ENCODE results near the gene NFE2L1. TPM values are rescaled to one million over a fixed set of nuclear protein-coding genes. Genes with fewer than 3 reads are reported as not detected.
"Not testable (repeated sequence)": the region's sequence is repeated elsewhere in the genome, so short reads cannot be mapped to it uniquely, and the experiment has no call there.

The NFE2L1 gene
- total and polyA plus RNA-seq, 5 experiments from 2014 or later, result 5.0 to 50.4 (median 14.2) TPM

- Mint-ChIP-seq H3K4me3 (no peak overlapping the region), H3K27me3 (no peaks in the 10 kb centered on the region), H3K9me3 (no peaks in the 10 kb centered on the region), H3K4me1 (peaks cover 13 to 16% (median 15%) of the 10 kb centered on the region in 4 donors), H3K36me3 (peaks cover 5 to 86% (median 16%) of the 10 kb centered on the region in 3 donors), H3K27ac (peak overlapping the region in 1 of 10 donors; percentile 40)
- ATAC-seq (no peak), DNase-seq (no peak)
- POLR2A ChIA-PET, result no interaction called here
Measured at GRCh38 chr17:48060249-48060648, 12.1 kb downstream of the NFE2L1 start.

- DNase-seq (no peak), ATAC-seq (no peak)
- Mint-ChIP-seq H3K36me3 (peaks cover 5 to 84% (median 11%) of the 10 kb centered on the region in 3 donors), H3K27ac (no peak overlapping the region), H3K9me3 (no peaks in the 10 kb centered on the region), H3K4me3 (no peak overlapping the region), H3K27me3 (no peaks in the 10 kb centered on the region), H3K4me1 (peaks cover 0 to 8% (median 4%) of the 10 kb centered on the region in 4 donors)
- POLR2A ChIA-PET, result no interaction called here
Measured at GRCh38 chr17:48062273-48062672, 14.1 kb downstream of the NFE2L1 start.

GRCh38 chr17:48064638-48065037 lies 16.5 kb downstream of the NFE2L1 start:
- Mint-ChIP-seq H3K4me1 (peaks cover 0 to 8% (median 2%) of the 10 kb centered on the region in 4 donors), H3K27ac (peak overlapping the region in 4 of 10 donors; percentile 4 to 66 (median 14)), H3K27me3 (no peaks in the 10 kb centered on the region), H3K4me3 (no peak overlapping the region), H3K9me3 (no peaks in the 10 kb centered on the region), H3K36me3 (peaks cover 0 to 73% (median 9%) of the 10 kb centered on the region in 3 donors)
- ATAC-seq (no peak), DNase-seq (no peak)
- POLR2A ChIA-PET, result no interaction called here

DNA sequence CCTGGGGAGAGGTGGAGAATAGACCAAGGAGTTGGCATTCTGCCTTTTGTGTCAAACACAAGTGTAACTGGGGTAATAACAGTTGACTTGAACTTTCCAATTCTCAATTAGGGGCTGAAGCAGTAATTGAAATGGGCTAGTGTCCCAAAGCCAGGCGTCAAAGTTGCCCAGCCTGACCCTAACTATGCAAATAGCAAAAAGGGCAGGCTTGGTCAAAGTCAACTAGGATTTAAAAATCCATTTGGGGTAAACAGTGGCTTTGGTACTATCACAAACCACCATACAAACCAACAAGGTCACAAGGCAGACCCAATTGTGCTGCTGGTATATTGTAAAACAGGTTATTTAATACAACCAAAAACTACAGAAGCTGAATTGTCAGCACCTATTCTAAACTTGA lies 18.0 kb downstream of the NFE2L1 start:
- no peaks in the 10 kb centered on the region for H3K27me3 Mint-ChIP-seq
- ATAC-seq (no peak), DNase-seq (no peak)
- POLR2A ChIA-PET, result no interaction called here
- no peak overlapping the region for H3K4me3 Mint-ChIP-seq
- no peaks in the 10 kb centered on the region for H3K9me3 Mint-ChIP-seq
- H3K27ac Mint-ChIP-seq, result peak overlapping the region in 1 of 10 donors; percentile 53
- peaks cover 0 to 74% (median 6%) of the 10 kb centered on the region in 3 donors for H3K36me3 Mint-ChIP-seq
- H3K4me1 Mint-ChIP-seq, result peaks cover 0 to 7% (median 0%) of the 10 kb centered on the region in 4 donors

- POLR2A ChIA-PET, result no interaction called here
- ATAC-seq (no peak), DNase-seq (no peak)
- Mint-ChIP-seq H3K27ac (peak overlapping the region in 2 of 10 donors; percentile 53 to 67), H3K9me3 (no peaks in the 10 kb centered on the region), H3K4me1 (peaks cover 0 to 5% (median 0%) of the 10 kb centered on the region in 4 donors), H3K27me3 (no peaks in the 10 kb centered on the region), H3K36me3 (peaks cover 0 to 74% (median 6%) of the 10 kb centered on the region in 3 donors), H3K4me3 (no peak overlapping the region)
Measured at GRCh38 chr17:48066656-48067055, 18.5 kb downstream of the NFE2L1 start.

GRCh38 chr17:48067245-48067644 lies 19.1 kb downstream of the NFE2L1 start:
- no peak for DNase-seq
- ATAC-seq, result no peak
- Mint-ChIP-seq H3K4me1 (peaks cover 0 to 5% (median 0%) of the 10 kb centered on the region in 4 donors), H3K9me3 (no peaks in the 10 kb centered on the region), H3K27ac (no peak overlapping the region), H3K36me3 (peaks cover 0 to 69% (median 6%) of the 10 kb centered on the region in 3 donors), H3K4me3 (no peak overlapping the region), H3K27me3 (no peaks in the 10 kb centered on the region)
- POLR2A ChIA-PET, result no interaction called here

DNA sequence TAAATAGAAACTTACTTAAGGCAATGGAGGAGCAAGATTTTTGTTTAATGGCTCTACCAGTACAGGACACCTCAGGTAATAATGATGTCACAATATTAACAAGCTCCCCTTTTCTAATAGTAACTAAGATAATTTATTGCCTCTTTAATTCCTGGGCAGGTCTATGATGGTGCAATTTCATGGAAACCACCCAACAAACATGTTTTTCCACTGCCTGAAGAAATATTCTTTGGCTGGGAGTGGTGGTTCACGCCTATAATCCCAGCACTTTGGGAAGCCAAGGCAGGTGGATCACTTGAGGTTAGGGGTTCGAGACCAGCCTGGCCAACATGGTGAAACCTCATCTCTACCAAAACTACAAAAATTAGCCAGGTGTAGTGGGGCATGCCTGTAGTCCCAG lies 19.6 kb downstream of the NFE2L1 start:
- H3K9me3 Mint-ChIP-seq, H3K4me3 Mint-ChIP-seq, ATAC-seq, H3K4me1 Mint-ChIP-seq, H3K27me3 Mint-ChIP-seq, DNase-seq, H3K27ac Mint-ChIP-seq: not testable (repeated sequence)
- POLR2A ChIA-PET, result interaction anchor here (1.5 kb wide), 1 partner anchor 20 kb away, joined by 5 read pairs; the partner anchor contains the start of gene NFE2L1
- H3K36me3 Mint-ChIP-seq, result peaks cover 0 to 68% (median 6%) of the 10 kb centered on the region in 3 donors

GRCh38 chr17:48068491-48068961 lies 20.4 kb downstream of the NFE2L1 start:
- POLR2A ChIA-PET, result interaction anchor here (1.5 kb wide), 1 partner anchor 20 kb away, joined by 5 read pairs; the partner anchor contains the start of gene NFE2L1
- H3K4me3 Mint-ChIP-seq, result no peak overlapping the region

GRCh38 chr17:48070195-48070594 lies 22.0 kb downstream of the NFE2L1 start:
- peaks cover 0 to 2% (median 0%) of the 10 kb centered on the region in 4 donors for H3K4me1 Mint-ChIP-seq
- no peak for ATAC-seq
- no peak overlapping the region for H3K27ac Mint-ChIP-seq
- H3K4me3 Mint-ChIP-seq, result no peak overlapping the region
- no peaks in the 10 kb centered on the region for H3K9me3 Mint-ChIP-seq
- H3K36me3 Mint-ChIP-seq, result peaks cover 0 to 69% (median 6%) of the 10 kb centered on the region in 3 donors
- no peaks in the 10 kb centered on the region for H3K27me3 Mint-ChIP-seq
- no peak for DNase-seq
- POLR2A ChIA-PET, result no interaction called here

More at GRCh38 chr17:48068491-48068961, 20.4 kb downstream of the NFE2L1 start:
- H3K9me3 Mint-ChIP-seq, result no peaks in the 10 kb centered on the region
- H3K27ac Mint-ChIP-seq, result peak overlapping the region in 3 of 10 donors; percentile 18 to 78 (median 40)
- DNase-seq, result no peak
- peaks cover 0 to 5% (median 0%) of the 10 kb centered on the region in 4 donors for H3K4me1 Mint-ChIP-seq
- ATAC-seq, result no peak
- no peaks in the 10 kb centered on the region for H3K27me3 Mint-ChIP-seq
- peaks cover 0 to 69% (median 6%) of the 10 kb centered on the region in 3 donors for H3K36me3 Mint-ChIP-seq

DNA sequence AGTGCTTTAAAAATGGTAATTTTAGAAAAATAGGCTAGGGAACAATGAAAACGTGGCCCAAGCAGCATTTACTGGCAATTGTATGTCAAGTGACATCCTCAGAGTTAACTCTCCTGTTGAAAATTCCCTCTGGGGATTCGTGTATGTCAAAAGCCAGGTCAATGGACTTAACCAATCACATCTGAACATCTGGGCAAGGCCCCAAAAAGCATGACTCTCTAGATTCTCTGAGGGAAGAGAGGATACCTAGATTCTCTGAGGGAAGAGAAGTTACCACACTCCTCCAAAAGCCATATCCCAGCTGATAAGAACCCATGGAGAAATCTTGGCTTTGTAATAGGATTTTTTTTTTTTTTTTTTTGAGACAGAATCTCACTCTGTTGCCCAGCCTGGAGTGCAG lies 23.5 kb downstream of the NFE2L1 start:
- Mint-ChIP-seq H3K4me3 (no peak overlapping the region), H3K36me3 (peaks cover 0 to 69% (median 8%) of the 10 kb centered on the region in 3 donors), H3K27ac (peak overlapping the region in 1 of 10 donors; percentile 62), H3K27me3 (no peaks in the 10 kb centered on the region), H3K4me1 (no peaks in the 10 kb centered on the region), H3K9me3 (no peaks in the 10 kb centered on the region)
- DNase-seq (no peak), ATAC-seq (no peak)
- POLR2A ChIA-PET, result interaction anchor here (0.7 to 1.4 kb wide), 2 partner anchors 45 to 50 kb away, joined by 3 to 4 read pairs; no protein-coding TSS in a partner anchor

GRCh38 chr17:48072811-48073210 lies 24.7 kb downstream of the NFE2L1 start:
- H3K27ac Mint-ChIP-seq, H3K4me3 Mint-ChIP-seq, DNase-seq, H3K4me1 Mint-ChIP-seq, ATAC-seq, H3K9me3 Mint-ChIP-seq, H3K27me3 Mint-ChIP-seq: not testable (repeated sequence)
- POLR2A ChIA-PET, result interaction anchor here (1.4 to 1.5 kb wide), 2 partner anchors 12 to 46 kb away, joined by 4 to 8 read pairs; no protein-coding TSS in a partner anchor
- H3K36me3 Mint-ChIP-seq, result peaks cover 0 to 68% (median 8%) of the 10 kb centered on the region in 3 donors

DNA sequence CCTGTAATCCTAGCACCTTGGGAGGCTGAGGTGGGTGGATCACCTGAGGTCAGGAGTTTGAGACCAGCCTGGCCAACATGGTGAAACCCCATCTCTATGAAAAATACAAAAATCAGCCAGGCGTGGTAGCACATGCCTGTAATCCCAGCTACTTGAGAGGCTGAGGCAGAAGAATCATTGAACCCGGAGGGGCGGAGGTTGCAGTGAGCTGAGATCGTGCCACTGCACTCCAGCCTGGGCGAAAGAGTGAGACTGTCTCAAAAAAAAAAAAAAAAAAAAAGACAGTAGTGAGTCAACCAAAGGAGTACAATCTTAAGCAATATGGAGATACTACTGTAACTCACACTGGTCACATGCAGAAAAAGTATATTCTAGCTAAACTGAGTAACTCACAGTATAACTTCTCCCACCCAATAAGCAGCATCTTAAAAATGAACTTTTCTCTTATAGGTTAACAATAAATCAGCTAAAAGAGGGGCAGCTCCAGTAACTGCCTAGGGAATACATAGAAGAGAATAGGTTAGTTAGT lies 25.5 kb downstream of the NFE2L1 start:
- not testable (repeated sequence) for DNase-seq, H3K27ac Mint-ChIP-seq, H3K9me3 Mint-ChIP-seq, H3K27me3 Mint-ChIP-seq, ATAC-seq, H3K4me1 Mint-ChIP-seq, H3K4me3 Mint-ChIP-seq
- H3K36me3 Mint-ChIP-seq, result peaks cover 0 to 63% (median 7%) of the 10 kb centered on the region in 3 donors
- POLR2A ChIA-PET, result interaction anchor here (0.7 to 1.5 kb wide), 5 partner anchors 11 to 632 kb away, joined by 3 to 8 read pairs (median 3); no protein-coding TSS in a partner anchor

DNA sequence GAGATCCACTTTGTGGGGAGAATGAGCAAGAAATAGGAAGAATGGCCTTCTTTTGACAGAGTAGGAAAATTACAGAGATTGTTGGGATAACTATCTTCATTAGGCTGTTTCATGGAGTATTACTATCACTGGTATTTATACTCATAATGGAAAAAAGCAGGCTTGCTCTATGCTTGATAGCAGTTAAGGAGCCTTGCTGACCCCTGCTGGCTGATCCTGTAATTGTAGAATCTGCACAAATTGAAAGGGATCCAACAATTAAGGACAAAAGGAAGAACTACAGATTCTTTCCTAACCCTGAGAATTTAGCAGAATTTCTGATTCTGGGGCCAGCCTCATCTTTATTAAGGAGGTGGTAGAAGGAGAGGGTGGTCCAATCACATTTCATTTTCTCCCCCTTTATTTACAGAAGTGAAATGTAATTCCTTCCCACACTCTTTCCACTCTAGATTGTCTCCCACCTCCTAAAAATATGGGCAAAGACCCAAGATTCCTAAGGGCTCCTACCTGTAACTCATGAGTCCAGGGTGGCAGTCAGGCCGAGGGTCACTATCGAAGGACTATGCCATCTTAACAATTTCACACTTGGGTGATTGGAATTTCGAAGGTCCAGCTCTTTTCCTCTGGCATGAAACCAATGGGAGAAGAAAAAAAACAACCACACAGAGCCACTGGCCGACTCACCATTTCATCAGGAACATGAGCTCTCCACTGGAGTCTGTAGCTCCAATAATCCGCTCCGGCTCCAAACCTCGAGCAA lies 26.3 kb downstream of the NFE2L1 start:
- DNase-seq (peak; percentile 54 to 86 (median 72)), ATAC-seq (peak; percentile 63 to 90)
- Mint-ChIP-seq H3K4me3 (no peak overlapping the region), H3K36me3 (peaks cover 0 to 56% (median 6%) of the 10 kb centered on the region in 3 donors), H3K4me1 (no peaks in the 10 kb centered on the region), H3K27me3 (no peaks in the 10 kb centered on the region), H3K27ac (no peak overlapping the region), H3K9me3 (no peaks in the 10 kb centered on the region)
- POLR2A ChIA-PET, result interaction anchor here (0.7 to 1.5 kb wide), 5 partner anchors 25 to 633 kb away, joined by 3 to 6 read pairs (median 3); no protein-coding TSS in a partner anchor

Data from naive thymus-derived CD8-positive, alpha-beta T cell (primary cell).